GM21786 (cell line): Measurements from ENCODE around the gene CLCF1.
A peak's percentile ranks its signal among the peaks of the same experiment; 100 is the strongest.

Experiments used
- ATAC-seq: cut with Tn5 transposase; IDR thresholded peaks from one replicate; pipeline ENCODE4 v1.9.1; 2021; ENCODE audit not compliant: unreplicated experiment

Gene CLCF1

GRCh38 chr11:67372993-67373647 is at the start of gene CLCF1:
CLCF1 (minus strand) TSS chr11:67373598; CDS start chr11:67373539, 59 bp downstream.
- no peak for ATAC-seq

- no peak for ATAC-seq
Observed at GRCh38 chr11:67422891-67423290, 49.5 kb upstream of the CLCF1 start.

- ATAC-seq, result no peak
Observed at GRCh38 chr11:67421430-67422031, 48.1 kb upstream of the CLCF1 start.

DNA sequence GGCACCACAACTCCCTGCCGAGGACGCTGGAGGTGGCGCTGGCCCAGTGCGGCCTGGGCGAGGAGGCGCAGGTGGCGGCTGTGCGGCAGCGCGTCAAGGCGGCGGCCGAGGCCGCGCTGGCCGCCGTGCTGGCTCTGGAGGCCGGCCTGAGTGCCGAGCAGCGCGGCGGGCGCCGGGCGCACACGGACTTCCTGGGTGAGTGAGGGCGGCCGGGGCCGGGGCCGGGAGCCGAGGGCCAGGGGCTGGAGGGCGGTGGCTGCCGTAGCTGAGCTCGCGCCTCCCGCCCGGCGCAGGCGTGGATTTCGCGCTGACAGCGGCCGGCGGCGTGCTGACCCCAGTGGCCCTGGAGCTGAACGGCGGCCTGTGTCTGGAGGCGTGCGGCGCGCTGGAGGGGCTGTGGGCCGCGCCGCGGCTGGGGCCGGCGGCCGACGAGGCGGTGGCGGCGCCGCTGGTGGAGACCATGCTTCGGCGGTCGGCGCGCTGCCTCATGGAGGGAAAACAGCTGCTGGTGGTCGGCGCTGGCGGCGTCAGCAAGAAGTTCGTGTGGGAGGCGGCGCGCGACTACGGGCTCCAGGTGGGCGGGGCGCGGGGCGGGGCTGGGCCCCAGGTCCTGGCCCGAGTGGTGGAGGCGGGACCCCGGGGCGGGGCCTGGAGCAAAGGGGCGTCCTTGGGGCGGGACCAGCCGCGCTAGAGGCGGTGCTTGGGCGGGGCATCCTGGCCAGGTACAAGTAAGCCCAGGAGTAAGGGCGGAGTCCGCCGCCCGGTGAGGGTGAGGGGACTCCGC is 47.4 kb upstream of the CLCF1 start:
- ATAC-seq, result peak; percentile 84

DNA sequence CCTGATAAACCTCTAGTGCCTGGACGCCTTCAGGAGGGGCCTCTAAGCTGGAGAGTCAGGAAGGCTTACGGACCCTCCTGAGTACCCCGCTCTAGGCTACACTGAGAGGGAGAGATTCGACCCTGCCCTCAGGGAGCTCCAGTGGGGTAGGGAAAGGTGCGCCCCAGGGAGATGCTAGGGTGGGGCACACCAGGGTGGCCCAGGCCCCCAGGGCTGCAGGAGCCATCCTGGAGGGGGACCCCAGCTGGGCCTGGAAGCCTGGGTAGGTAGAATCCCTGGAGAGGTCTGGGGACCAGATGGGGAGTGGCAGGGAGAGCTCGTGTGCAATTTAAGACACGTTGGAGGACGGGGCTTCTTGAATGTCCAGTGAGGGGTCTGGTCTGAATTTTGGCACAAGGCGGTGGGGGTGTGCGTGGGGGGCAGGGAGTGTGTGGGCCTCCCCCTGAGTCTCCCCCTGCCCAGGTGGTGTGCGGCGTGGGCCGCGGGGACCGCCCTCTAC is 46.8 kb upstream of the CLCF1 start:
- no peak for ATAC-seq

DNA sequence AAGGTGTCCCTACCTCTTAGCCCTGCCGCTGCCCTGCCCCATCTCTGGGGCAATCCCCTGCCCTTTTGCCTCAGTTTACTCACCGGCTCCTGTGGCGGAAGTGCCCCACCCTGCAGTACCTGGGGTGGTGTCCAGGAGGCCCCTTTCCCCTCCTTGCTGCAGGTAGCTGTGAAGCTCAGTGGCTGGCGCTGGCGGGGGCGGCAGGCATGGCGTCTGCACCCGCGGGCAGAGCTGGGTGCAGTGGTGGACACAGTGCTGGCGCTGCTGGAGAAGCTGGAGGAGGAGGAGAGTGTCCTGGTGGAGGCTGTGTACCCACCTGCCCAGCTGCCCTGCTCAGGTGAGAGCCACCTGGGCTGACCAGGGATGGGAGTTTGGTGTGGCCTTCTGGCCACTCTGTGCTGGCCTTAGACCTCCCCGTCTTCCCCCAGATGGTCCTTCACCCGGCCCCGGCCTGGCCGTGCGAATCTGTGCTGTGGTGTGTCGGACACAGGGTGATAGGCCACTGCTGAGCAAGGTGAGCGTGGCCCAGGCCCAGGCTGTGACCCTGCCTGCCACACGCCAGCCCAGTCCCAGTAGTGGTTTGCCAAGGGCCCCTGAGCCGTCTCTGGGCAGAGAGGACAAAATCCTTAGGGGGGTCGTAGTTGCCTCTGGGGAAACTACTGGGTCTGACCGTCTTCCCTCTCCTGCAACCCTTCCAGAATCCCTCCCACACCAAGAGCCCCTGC is 46.1 kb upstream of the CLCF1 start:
- no peak for ATAC-seq

DNA sequence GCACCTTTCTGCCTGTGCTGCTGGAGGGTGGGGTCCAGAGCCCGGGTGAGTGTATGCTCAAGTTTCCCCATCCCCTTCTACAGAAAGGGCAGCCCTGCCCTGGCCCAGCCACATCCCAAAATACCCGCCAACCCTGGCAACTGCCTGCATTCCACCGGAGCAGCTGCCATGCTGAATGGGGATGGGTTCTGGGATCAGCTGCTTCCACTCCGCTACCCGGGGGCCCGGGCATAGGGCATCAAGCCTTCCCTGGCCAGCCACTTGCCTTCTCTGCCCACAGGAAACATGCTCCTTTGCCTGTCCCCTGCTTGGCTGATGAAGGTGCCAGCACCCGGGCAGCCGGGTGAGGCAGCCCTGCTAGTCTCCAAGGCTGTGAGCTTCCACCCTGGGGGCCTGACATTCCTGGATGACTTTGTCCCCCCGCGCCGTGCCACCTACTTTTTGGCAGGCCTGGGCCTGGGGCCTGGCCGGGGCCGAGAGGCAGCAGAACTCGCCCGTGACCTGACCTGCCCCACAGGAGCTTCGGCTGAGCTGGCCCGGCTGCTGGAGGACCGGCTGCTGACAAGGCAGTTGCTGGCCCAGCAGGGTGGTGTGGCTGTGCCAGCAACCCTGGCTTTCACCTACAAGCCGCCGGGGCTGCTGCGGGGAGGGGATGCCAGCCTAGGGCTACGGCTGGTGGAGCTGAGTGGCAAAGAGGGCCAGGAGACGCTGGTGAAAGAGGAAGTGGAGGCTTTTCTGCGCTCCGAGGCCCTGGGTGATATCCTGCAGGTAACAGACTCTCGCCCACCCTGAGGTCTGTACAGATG is 45.3 kb upstream of the CLCF1 start:
- ATAC-seq, result no peak

- ATAC-seq, result no peak
Observed at GRCh38 chr11:67417425-67417824, 44.0 kb upstream of the CLCF1 start.

DNA sequence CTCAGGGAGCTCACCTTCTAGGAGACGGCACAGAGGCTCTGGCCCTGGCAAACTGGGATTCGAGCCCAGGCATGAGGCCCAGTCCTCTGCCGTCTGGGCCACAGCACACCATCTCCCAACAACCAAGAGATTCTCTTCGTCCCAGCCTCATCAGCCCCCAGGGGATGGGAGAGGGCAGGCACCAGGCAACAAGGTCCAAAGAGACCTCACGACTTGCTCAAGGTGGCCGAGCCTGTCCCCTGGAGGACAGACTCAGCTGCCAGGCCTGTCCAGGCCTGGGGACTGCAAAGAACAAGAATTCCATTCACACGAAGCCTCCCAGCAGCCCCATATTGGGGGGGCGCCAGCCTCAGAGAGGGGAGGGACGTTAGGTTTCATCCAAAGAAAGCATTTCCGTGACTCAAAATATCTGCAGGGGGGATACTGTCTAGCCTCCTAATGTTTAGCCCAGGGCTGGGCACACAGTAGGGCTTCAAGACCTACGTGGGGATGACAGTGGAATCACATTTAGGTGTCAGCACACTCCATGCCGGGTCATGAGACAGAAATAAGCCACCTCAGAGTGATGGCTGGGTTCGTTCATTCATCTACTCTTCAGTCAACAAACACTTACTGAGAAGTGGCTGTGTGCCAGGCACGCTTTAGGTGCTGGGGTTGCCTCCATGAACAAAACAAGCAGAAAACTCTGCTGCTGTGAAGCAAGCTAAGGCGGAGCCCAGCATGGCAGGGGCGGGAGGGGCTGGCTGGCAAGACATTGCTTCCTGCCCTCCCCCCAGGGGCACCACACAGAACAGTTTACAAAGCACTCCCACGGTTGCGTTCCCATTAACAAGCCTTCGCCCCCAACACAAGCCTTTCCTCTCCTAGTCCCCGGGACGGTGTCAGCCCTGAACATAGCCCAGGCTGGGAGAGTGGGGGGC is 43.3 kb upstream of the CLCF1 start:
- no peak for ATAC-seq

DNA sequence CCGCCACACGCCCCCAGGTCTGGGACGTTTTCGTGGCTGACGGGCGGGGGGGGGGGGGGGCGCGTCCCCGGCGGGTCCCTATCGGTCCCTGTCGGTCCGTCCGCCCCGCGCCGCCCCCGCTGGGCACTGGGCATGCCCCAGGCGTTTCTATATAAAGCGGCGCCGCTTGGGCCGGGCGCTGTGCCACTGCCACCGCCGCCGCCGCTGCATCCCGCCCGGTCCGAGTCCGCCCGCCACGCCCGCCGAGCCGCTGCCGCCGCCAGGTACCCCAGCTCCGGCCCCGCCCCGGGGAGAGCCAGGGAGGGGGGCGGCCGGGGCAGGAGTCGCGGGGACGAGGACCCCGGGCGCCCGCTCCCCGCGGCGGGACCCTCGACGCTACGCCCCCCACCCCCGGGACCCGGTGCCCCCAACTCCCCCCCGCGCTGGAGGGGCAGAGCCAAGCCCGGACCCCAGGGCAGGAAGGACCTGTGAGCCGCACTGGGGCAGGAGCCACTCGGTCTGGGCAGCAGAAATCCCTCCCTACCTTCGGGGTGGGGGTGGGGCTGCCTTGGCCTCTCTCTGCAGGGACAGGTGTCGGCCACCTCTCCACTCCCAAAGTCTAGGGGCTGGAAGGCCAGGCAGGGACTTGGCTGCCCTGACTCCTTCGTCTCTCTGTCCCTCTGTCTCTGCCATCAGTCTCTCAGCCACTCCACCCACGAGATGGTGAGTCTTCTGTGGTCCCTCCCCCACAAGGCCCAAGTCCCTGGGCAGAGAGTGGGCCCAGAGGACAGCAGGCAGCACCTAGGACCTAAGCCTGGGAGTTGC is 42.3 kb upstream of the CLCF1 start, which contains the start of gene CARNS1:
Gene CARNS1, plus strand, starts transcription at position 178 of the 804 bp plus-strand sequence. Its CDS starts 522 bp downstream, at position 700.
- ATAC-seq, result no peak

- no peak for ATAC-seq
Observed at GRCh38 chr11:67413266-67413849, 40.0 kb upstream of the CLCF1 start.

- no peak for ATAC-seq
Observed at GRCh38 chr11:67412495-67413179, 39.2 kb upstream of the CLCF1 start.

DNA sequence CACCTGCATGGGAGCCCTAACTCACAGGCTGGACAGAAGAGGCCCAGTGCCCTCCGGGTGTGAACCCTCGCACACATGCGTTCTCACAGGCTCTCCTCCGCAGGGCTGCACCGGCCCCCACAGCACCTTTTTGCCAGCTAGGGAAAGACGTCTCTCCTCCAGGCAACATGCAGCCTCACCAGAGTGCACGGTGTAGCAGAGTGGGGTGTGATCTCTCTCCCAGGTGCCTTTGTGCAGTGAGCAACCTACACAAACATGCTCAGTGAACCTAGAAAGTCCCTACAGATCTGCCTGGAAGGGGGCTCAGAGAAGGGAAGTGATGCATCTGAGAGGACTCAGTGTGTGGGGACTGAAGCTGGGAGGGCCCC is 38.4 kb upstream of the CLCF1 start:
- ATAC-seq, result no peak

DNA sequence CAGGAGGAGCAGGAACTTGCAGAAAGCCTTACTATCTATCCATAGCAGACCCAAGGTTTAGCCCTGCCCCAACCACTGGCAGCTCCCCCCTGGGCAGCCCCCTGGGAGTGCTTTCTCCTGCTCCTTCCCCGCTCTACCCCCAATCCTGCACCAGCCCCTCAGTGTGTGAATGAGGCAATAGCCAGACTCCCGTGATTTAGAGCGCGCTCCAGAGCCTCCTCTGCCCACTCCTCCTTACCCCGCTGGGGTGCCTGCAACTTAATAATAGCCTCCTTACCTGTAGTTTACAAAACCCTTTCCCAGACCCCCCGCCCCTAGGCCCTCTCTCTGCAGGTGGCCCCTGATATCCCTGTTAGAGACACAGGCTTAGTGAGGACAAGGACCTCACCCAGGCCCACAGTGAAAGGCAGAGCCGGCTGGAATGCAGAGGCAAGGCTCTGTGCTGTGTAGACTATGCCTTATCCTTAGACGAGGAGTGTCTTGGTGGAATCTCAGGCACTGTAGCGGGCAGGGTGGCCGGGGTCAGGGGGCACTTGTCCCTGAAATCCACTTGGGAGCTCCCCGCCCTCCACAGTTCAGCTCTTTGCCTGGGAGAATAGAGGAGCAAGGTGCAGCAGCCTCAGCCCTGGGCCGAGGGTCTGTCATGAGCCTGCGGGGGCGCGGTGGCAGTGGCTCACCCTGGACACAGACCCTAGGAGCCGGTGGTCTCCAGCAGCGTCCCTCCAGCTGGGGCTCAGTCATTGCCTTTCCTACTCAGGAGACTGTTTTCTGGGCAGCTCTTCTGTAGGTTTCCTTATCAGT is 37.8 kb upstream of the CLCF1 start:
- no peak for ATAC-seq

DNA sequence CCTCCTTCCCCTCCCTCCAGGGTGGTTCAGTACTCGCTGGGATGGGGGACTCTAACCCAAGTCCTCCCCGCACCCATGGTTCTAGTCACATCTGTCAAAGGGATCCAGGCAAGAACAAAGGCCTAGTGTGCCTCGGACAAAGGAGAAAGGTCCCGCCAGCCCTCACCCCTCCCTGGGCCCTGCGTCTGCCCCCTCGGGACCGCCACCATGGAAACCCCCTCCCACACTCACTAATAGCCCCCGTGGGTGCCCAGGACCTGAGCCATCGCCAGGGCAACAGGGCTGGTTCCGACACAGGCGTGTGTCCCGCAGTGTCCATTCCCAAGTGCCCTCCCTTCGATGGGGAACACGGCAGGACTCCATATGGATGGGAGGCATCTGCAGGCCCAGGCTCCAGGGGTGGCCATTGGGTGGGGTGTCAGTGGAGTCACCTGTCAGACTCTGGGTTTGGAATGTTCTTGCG is 37.0 kb upstream of the CLCF1 start:
- ATAC-seq, result no peak

DNA sequence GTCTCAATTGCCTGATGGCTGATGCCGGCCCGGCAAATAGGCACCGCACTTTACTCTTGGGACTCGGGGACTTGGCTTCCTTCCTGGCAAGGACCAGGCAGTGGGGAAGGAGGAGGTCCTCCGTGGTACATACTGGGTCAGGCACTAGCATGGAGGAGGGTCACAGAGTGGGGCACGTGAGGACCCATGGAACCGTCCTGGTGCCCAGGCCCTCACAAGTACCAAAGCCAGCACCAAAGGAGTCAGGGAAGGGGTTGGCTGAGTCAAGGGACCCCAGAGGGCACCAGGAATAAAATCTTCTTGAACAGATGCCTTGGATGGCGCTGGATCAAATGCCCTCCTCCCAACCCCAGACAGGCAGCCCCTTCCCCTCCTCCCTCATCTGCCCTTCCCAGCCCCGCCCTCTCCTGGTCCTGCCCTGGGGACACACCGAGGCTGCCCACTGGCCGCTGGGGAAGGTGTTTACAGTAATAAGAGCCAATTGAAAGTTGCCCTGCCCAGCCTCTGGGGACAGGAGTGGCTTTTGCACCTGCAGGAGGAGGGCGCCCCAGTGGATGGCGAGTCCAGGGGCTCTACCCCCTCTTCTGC is 36.5 kb upstream of the CLCF1 start:
- ATAC-seq, result no peak
